Subcutaneous preadipocyte (primary cell): ENCODE data around the gene ELFN1. TPM values are rescaled to one million over a fixed set of nuclear protein-coding genes. Genes with fewer than 3 reads are reported as not detected.

ENCODE experiments used
- total RNA-seq: library from RNA; depleted of rRNA; stranded (reverse); fragments of >200 nt; gene quantifications from 2 replicates; pipeline ENCODE4 v1.2.3, GENCODE V29; 2012

Gene ELFN1
- total RNA-seq, result 3.7 and 4.3 TPM in 2 replicates

GRCh38 chr7:1669954-1670893 lies at the start of gene ELFN1:
Gene ELFN1, plus strand, starts transcription at chr7:1670277. Its CDS starts 74,320 bp downstream, at chr7:1744597.

Other genes starting within 250 kb of the ELFN1 start
- gene MICALL2, start 210.8 kb upstream of the ELFN1 start, total RNA-seq, result 19.1 and 23.9 TPM in 2 replicates
- 65.8 and 76.6 TPM in 2 replicates for gene INTS1, start 165.9 kb upstream of the ELFN1 start, total RNA-seq
- 6.6 and 12.1 TPM in 2 replicates for gene MAFK, start 139.6 kb upstream of the ELFN1 start, total RNA-seq
- gene TMEM184A, start 114.1 kb upstream of the ELFN1 start, total RNA-seq, result 0.39 TPM in 1 of 2 replicates, not detected in the other
- gene PSMG3, start 100.2 kb upstream of the ELFN1 start, total RNA-seq, result 51.4 and 53.3 TPM in 2 replicates